ENCODE measurements around the gene PRKACB. TPM values are rescaled to one million over a fixed set of nuclear protein-coding genes. Genes with fewer than 3 reads are reported as not detected.

Gene PRKACB
- total RNA-seq, 3 donors from 2014 or later, result 14.6 to 17.4 (median 15.0) TPM

DNA sequence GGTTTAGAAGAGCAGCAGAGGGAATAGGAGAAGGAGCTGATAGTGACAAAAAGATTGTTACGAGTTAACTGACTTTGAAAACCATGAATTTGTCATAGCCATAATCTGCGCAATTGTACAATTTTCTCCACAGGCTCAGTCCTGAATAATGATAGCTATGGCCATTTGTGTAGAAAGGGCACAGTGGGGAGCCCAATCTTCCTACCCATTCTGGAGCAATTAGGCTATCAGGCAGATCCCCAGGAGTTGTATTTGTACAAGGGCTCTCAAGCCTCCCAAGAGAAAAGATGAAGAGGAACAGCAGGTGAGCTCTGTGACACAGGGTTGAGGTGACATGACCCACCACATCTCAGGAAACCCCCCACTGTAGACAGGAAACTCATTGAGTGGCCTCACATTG is 115.3 kb downstream of the PRKACB start:
- ATAC-seq, result no peak
- H3K36me3 Mint-ChIP-seq (ENCODE audit: insufficient read depth), result no peaks in the 10 kb centered on the region
- no peaks in the 10 kb centered on the region for H3K27me3 Mint-ChIP-seq (ENCODE audit: low read depth)
- no peaks in the 10 kb centered on the region for H3K4me1 Mint-ChIP-seq (ENCODE audit: low read depth)
- no peaks in the 10 kb centered on the region for H3K9me3 Mint-ChIP-seq
- DNase-seq, result no peak
- no peak overlapping the region for H3K4me3 Mint-ChIP-seq

- Mint-ChIP-seq H3K4me3 (no peak overlapping the region), H3K9me3 (no peaks in the 10 kb centered on the region), H3K36me3 (ENCODE audit: insufficient read depth) (no peaks in the 10 kb centered on the region), H3K4me1 (ENCODE audit: low read depth) (no peaks in the 10 kb centered on the region), H3K27me3 (ENCODE audit: low read depth) (no peaks in the 10 kb centered on the region)
- DNase-seq (no peak), ATAC-seq (no peak)
These were observed 115.9 kb downstream of the PRKACB start for GRCh38 chr1:84259989-84260388.

GRCh38 chr1:84260852-84261518 is 116.9 kb downstream of the PRKACB start:
- H3K4me3 Mint-ChIP-seq, result no peak overlapping the region
- H3K4me1 Mint-ChIP-seq (ENCODE audit: low read depth), result no peaks in the 10 kb centered on the region
- H3K9me3 Mint-ChIP-seq, result no peaks in the 10 kb centered on the region
- ATAC-seq, result no peak
- no peak for DNase-seq
- no peaks in the 10 kb centered on the region for H3K27me3 Mint-ChIP-seq (ENCODE audit: low read depth)
- H3K36me3 Mint-ChIP-seq (ENCODE audit: insufficient read depth), result no peaks in the 10 kb centered on the region

DNA sequence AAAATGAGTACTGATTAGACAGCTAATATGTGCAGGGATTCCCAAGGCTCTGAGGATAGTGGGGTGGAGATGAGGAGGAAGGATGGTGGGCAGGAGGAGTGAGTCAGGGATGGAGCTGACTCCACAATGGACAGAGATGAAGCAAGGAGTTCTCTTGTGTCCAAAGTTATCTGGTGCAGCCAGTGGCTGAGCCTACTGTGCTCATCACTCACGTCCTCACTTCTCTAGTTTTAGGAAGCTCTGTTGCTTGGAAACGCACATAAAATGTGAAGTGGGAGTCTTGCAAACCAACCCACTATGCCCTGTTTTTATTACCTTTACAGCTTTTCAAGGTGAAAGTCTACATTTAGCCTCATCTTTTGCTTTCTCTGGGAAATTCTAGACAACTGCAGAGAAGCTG is 120.9 kb downstream of the PRKACB start:
- Mint-ChIP-seq H3K36me3 (ENCODE audit: insufficient read depth) (no peaks in the 10 kb centered on the region), H3K4me1 (ENCODE audit: low read depth) (no peaks in the 10 kb centered on the region), H3K4me3 (no peak overlapping the region), H3K27me3 (ENCODE audit: low read depth) (no peaks in the 10 kb centered on the region), H3K9me3 (no peaks in the 10 kb centered on the region)
- DNase-seq, result no peak
- no peak for ATAC-seq

DNA sequence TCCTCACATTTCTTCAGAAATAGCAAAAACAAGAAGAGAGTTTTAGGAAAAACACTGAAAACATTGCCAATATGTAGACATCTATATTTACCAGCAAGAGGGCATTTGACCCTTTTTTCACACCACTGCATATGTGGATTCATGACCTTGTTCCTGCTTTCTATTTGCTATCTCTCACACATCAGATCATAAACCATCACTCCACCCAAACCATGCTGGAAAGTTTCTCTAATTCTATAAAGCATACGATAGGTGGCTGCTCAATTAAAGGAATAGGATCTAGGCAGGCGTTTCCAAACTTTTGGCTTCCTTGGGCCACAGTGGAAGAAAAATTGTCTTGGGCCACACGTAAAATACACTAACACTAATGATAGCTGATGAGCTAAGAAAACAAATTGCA is 121.8 kb downstream of the PRKACB start:
- H3K4me3 Mint-ChIP-seq, result no peak overlapping the region
- ATAC-seq (no peak), DNase-seq (no peak)
- H3K36me3 Mint-ChIP-seq (ENCODE audit: insufficient read depth), result no peaks in the 10 kb centered on the region
- H3K9me3 Mint-ChIP-seq, result no peaks in the 10 kb centered on the region
- H3K27me3 Mint-ChIP-seq (ENCODE audit: low read depth), result no peaks in the 10 kb centered on the region
- peaks cover 1% of the 10 kb centered on the region for H3K4me1 Mint-ChIP-seq (ENCODE audit: low read depth)

- DNase-seq, result no peak
- Mint-ChIP-seq H3K9me3 (no peaks in the 10 kb centered on the region), H3K4me1 (ENCODE audit: low read depth) (peaks cover 10% of the 10 kb centered on the region), H3K36me3 (ENCODE audit: insufficient read depth) (no peaks in the 10 kb centered on the region), H3K4me3 (no peak overlapping the region), H3K27me3 (ENCODE audit: low read depth) (no peaks in the 10 kb centered on the region)
- ATAC-seq, result no peak
These were observed 122.7 kb downstream of the PRKACB start for GRCh38 chr1:84266748-84267147.

GRCh38 chr1:84267476-84267875 is 123.4 kb downstream of the PRKACB start:
- H3K4me3 Mint-ChIP-seq, result no peak overlapping the region
- no peaks in the 10 kb centered on the region for H3K27me3 Mint-ChIP-seq (ENCODE audit: low read depth)
- H3K9me3 Mint-ChIP-seq, result no peaks in the 10 kb centered on the region
- H3K36me3 Mint-ChIP-seq (ENCODE audit: insufficient read depth), result no peaks in the 10 kb centered on the region
- H3K4me1 Mint-ChIP-seq (ENCODE audit: low read depth), result peaks cover 12% of the 10 kb centered on the region
- DNase-seq (no peak), ATAC-seq (no peak)

DNA sequence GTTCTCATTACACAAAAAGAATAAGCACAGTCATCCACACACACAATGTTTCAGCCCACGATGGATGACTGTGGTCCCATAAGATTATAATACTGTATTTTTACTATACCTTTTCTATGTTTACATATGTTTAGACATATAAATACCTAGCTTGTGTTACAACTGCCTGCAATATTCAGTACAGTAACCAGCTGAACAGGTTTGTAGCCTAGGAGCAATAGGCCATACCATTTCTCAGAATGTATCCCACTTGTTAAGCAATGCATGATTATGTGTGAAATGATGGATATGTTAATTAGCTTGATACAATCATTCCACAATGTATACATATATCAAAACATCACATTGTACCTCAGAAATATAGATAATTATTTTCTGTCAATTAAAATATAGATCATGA is 124.3 kb downstream of the PRKACB start:
- no peak for ATAC-seq
- Mint-ChIP-seq H3K27me3 (ENCODE audit: low read depth) (no peaks in the 10 kb centered on the region), H3K9me3 (no peaks in the 10 kb centered on the region), H3K36me3 (ENCODE audit: insufficient read depth) (no peaks in the 10 kb centered on the region), H3K4me3 (no peak overlapping the region), H3K4me1 (ENCODE audit: low read depth) (peaks cover 12% of the 10 kb centered on the region)
- no peak for DNase-seq

- H3K9me3 Mint-ChIP-seq, result no peaks in the 10 kb centered on the region
- no peaks in the 10 kb centered on the region for H3K36me3 Mint-ChIP-seq (ENCODE audit: insufficient read depth)
- no peaks in the 10 kb centered on the region for H3K27me3 Mint-ChIP-seq (ENCODE audit: low read depth)
These were observed 125.2 kb downstream of the PRKACB start for GRCh38 chr1:84269306-84269705.

GRCh38 chr1:84271441-84272151 is 127.5 kb downstream of the PRKACB start:
- ATAC-seq (peak in 1 of 2 donors; percentile 43), DNase-seq (no peak)
- H3K4me3 Mint-ChIP-seq, result peak overlapping the region; percentile 3
- no peaks in the 10 kb centered on the region for H3K27me3 Mint-ChIP-seq (ENCODE audit: low read depth)
- H3K4me1 Mint-ChIP-seq (ENCODE audit: low read depth), result peaks cover 12% of the 10 kb centered on the region
- H3K9me3 Mint-ChIP-seq, result no peaks in the 10 kb centered on the region
- no peaks in the 10 kb centered on the region for H3K36me3 Mint-ChIP-seq (ENCODE audit: insufficient read depth)

More at GRCh38 chr1:84269306-84269705, 125.2 kb downstream of the PRKACB start:
- DNase-seq (no peak), ATAC-seq (no peak)
- Mint-ChIP-seq H3K4me1 (ENCODE audit: low read depth) (peaks cover 12% of the 10 kb centered on the region), H3K4me3 (no peak overlapping the region)

DNA sequence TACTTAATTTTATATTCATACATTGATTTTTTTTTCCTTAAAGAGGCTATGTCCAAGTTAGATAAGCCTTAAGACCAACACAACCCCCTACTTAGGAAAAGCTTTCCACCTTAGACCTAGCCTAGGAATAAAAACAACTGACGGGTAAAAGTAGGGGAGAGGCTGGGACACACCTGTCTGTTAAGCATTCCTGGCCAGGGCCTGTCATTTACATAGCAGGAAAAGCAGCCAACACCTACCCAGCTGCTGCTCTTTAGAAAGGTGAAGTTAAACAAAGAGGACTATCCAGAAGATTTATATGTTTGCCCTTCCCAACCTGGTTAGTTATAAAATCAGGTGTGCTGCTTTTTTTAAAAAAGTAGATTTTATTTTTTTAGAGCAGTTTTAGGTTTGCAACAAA is 128.3 kb downstream of the PRKACB start:
- no peaks in the 10 kb centered on the region for H3K36me3 Mint-ChIP-seq (ENCODE audit: insufficient read depth)
- no peak for DNase-seq
- H3K9me3 Mint-ChIP-seq, result no peaks in the 10 kb centered on the region
- peaks cover 12% of the 10 kb centered on the region for H3K4me1 Mint-ChIP-seq (ENCODE audit: low read depth)
- no peak overlapping the region for H3K4me3 Mint-ChIP-seq
- H3K27me3 Mint-ChIP-seq (ENCODE audit: low read depth), result no peaks in the 10 kb centered on the region
- ATAC-seq, result no peak

DNA sequence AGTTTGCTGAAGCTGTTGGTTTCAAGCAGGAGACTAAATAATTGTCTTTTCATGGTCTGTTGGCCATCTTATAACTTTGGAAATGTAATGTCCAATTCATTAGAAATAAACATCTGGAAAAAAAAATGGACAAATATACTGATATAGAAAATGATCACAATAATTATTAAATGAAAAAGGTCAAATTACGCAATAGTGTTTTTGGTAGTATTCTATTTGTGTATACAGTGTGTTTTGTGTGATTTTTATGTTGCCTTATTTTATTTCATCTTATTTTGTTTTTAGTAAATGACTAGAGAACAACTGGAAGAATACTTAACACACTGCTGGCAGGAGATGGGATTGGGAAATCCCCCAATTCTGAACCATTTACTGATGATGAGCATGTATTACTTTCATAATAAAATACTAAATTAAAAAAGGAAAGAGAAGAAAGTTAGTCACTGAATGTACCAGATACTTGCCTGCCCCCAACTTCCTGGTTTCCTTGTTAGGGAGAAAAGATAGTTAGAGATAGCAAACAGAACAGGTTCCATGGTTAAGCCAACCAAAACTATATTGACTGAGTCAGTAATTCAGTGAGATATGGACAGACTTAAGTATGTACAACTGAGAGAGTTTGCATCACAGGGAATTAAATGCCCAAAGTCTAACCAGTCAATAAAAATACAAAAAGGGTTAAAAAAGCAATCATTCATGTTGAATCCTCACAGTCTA is 133.4 kb downstream of the PRKACB start:
- Mint-ChIP-seq H3K4me1 (ENCODE audit: low read depth) (no peaks in the 10 kb centered on the region), H3K27me3 (ENCODE audit: low read depth) (peaks cover 3% of the 10 kb centered on the region), H3K9me3 (no peaks in the 10 kb centered on the region), H3K36me3 (ENCODE audit: insufficient read depth) (no peaks in the 10 kb centered on the region), H3K4me3 (no peak overlapping the region)
- ATAC-seq, result no peak
- no peak for DNase-seq

- DNase-seq (no peak), ATAC-seq (no peak)
- H3K9me3 Mint-ChIP-seq, result no peaks in the 10 kb centered on the region
- no peaks in the 10 kb centered on the region for H3K36me3 Mint-ChIP-seq (ENCODE audit: insufficient read depth)
- H3K4me3 Mint-ChIP-seq, result no peak overlapping the region
- no peaks in the 10 kb centered on the region for H3K4me1 Mint-ChIP-seq (ENCODE audit: low read depth)
- peaks cover 8% of the 10 kb centered on the region for H3K27me3 Mint-ChIP-seq (ENCODE audit: low read depth)
These were observed 134.8 kb downstream of the PRKACB start for GRCh38 chr1:84278905-84279304.

DNA sequence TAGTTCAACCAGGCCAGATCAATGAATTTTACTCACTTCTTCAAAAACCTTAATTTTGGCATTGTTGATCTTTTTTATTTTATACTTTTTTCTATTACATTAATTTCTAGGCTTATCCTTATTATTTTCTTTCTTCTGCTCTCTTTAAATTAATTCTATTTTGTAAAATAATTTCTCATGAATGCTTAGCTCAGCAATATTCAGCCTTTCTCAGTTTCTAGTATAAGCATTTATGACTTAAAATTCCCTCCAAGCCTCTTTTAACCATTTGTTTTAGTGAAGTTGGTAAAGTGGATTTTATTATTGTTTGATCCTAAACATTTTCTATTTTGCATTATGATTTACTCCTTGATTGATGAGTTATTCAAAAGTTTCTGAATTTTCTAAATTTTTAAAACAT is 136.8 kb downstream of the PRKACB start:
- Mint-ChIP-seq H3K27me3 (ENCODE audit: low read depth) (peaks cover 8% of the 10 kb centered on the region), H3K4me1 (ENCODE audit: low read depth) (no peaks in the 10 kb centered on the region), H3K4me3 (no peak overlapping the region), H3K36me3 (ENCODE audit: insufficient read depth) (no peaks in the 10 kb centered on the region), H3K9me3 (peaks cover under 1% of the 10 kb centered on the region)
- DNase-seq, result no peak
- no peak for ATAC-seq
